Upper lobe of left lung (tissue), 4 donors: Measurements from ENCODE around the gene CORO7.

Experiments
- POLR2A ChIP-seq, 4 donors: fragments of 450-650 bp; IDR thresholded peaks; one replicate each; pipeline ENCODE4 v1.5.1; 2016 to 2017; ENCODE audit warnings: antibody characterized with exemption in 4 of 4, mild to moderate bottlenecking in 2 of 4
- POLR2AphosphoS5 ChIP-seq, 2 donors: sonication (generic); formaldehyde crosslinking; IDR thresholded peaks; one replicate each; pipeline ENCODE4 v1.5.1; 2017; ENCODE audit warnings: antibody characterized with exemption in 2 of 2
- TF ChIP-seq, protein P1 (sequence below), 6 experiments: fragments of 450-650 bp in 4 of 6; fragments of 200-600 bp in 2 of 6; sonication (generic) in 2 of 6; IDR thresholded peaks; one replicate each; pipeline ENCODE4 v1.5.1; 2016 to 2019; ENCODE audit warnings: antibody characterized with exemption in 6 of 6

DNA sequence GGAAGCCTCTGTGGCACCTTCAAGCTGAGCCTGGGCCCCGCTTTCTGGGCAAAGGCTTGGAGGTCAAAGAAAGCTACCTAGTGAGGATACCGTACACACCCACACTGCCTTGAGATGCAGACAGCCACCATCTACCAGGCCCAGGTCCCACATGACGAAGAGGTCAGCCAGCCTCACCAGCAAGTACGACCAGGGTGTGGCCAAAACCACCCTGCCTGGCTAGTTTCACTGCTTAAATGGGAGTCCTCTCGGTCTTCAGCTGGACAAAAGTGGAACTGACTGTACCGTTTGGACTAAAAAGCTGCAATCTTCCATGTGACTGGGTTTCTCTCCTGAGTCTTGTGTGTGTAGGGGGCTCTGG is 23.2 kb downstream of the CORO7 start:
- TF ChIP-seq, protein P1, sequence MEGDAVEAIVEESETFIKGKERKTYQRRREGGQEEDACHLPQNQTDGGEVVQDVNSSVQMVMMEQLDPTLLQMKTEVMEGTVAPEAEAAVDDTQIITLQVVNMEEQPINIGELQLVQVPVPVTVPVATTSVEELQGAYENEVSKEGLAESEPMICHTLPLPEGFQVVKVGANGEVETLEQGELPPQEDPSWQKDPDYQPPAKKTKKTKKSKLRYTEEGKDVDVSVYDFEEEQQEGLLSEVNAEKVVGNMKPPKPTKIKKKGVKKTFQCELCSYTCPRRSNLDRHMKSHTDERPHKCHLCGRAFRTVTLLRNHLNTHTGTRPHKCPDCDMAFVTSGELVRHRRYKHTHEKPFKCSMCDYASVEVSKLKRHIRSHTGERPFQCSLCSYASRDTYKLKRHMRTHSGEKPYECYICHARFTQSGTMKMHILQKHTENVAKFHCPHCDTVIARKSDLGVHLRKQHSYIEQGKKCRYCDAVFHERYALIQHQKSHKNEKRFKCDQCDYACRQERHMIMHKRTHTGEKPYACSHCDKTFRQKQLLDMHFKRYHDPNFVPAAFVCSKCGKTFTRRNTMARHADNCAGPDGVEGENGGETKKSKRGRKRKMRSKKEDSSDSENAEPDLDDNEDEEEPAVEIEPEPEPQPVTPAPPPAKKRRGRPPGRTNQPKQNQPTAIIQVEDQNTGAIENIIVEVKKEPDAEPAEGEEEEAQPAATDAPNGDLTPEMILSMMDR (IDR thresholded peaks at IDR 0.05): no peak
- no peak for TF ChIP-seq POLR2A (IDR thresholded peaks at IDR 0.05)
- no peak for TF ChIP-seq POLR2AphosphoS5 (IDR thresholded peaks at IDR 0.05)
